CD4-positive, alpha-beta T cell treated with Interleukin-12 subunit alpha and Interleukin-12 subunit beta, for 1 hour (primary cell): ENCODE results near the gene AFF2.

ENCODE experiments used
- DNase-seq: peaks from one replicate; pipeline ENCODE4 v3.0.0-alpha.2; 2020

The AFF2 gene

DNA sequence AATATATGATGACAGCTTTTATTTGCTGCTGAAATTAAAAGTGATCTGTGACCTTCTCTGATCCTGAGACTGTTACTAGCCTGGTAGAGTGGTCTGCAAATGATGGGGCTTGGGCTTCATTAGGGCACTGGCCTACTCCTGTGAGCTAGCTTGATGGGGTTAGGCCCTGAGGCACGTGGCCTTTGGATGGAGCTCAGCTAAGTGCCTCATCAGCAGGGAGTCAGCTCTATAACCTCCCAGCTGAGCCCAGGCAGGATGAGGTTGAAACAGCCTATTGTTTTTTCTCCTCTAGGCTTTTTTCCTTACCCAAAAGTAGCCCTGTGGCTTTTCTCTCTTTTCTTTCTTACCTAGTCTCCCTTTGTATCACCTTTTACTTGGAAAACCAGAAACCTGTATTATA lies 92.2 kb downstream of the AFF2 start:
- no peak for DNase-seq

DNA sequence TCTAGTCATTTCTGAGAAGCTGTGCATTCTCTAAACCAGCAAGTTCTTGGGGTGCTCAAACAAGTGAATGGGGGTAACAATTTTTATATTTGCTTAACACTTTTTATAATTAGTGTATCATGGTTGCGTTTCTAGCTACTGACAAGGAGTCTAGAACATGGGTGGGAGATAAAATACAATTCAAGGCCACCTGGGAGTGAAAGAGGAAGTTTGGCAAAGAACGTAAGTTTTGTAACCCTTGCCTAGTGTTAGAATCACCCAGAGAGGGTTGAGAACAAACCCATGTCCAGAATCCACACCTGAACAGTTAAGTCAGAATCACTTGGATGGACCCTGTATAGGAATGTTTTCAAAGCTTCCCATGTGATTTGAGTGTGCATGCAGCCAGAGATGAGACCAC lies 92.7 kb downstream of the AFF2 start:
- no peak for DNase-seq

- no peak for DNase-seq
These were observed 93.6 kb downstream of the AFF2 start for GRCh38 chrX:148593987-148594386.

DNA sequence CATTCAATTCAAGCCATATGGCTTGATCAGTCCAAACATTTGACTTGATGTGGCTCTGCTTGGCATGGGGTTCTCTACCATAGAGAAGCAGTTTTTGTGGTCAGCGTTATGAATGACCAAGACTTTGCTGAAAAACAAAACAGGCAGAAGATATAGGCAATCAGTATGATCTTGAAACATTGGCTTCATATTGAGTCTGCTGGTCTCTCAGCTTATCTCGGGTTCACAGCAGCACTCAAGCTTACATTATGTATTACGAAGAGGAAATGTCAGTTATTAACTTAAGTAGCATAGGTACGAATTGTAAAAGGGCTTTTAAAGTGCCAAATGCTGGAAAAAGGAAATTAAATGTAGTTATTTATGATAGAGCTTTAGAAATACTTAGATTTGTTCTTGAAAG lies 99.0 kb downstream of the AFF2 start:
- DNase-seq, result no peak

- DNase-seq, result no peak
These were observed 99.7 kb downstream of the AFF2 start for GRCh38 chrX:148600131-148600530.

DNA sequence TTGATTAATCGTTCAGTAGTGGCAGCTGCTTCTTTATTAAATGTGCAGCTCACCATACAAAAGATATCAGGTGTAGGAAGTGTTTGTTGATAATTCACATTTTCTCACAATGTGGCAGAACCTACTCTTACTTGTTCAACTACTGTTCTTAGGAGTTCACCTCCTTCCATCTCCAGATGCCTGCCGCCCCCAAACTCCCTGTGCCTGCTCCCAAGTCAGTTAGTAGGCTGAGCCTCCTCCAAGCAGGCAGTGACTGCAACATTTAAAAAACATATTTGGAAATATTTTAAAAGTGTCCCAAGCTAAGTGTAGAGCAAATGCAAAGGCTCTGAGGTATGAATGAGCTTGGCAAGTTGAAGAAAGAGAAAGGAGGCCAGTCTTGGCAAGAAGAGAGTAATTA lies 100.2 kb downstream of the AFF2 start:
- DNase-seq, result no peak

DNA sequence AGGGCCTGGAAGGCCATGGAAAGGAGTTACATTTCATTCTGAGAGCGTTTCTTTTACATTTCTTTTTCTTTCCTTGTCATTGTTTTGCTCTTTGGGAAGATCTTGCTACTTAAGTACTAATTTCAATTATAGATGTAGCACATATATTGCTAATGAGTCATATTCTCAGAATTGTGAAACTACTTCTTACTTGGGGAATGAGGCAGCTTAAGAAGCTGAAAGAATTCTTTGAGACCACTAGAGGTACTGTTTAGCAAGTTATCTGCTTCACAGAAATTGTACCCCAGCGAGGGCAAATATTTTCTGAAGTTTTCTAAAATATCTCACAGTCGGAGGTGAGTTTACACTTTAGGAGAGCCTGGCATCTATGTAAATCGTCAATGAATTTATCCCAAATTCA lies 100.6 kb downstream of the AFF2 start:
- no peak for DNase-seq

- DNase-seq, result no peak
These were observed 109.3 kb downstream of the AFF2 start for GRCh38 chrX:148609515-148610327.

DNA sequence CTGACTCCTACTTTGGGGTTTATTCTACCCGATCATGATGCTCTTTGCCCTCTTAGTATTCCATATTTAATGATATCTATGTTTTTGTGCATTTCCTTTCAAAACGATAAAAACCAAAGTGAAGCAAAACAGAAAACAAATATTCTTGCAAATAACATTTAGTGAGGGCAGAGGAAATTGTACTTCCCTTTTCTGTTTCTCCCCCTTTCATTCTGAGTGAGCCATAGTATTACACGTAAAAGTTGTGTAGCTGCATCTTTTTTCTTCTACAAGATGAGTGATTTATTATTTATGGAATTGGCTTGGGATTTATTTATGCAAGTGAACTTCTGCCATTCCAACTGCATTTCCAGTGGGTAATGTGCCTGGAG lies 109.9 kb downstream of the AFF2 start:
- DNase-seq, result no peak

- no peak for DNase-seq
These were observed 111.6 kb downstream of the AFF2 start for GRCh38 chrX:148611993-148612392.

GRCh38 chrX:148612431-148612830 lies 112.0 kb downstream of the AFF2 start:
- no peak for DNase-seq

DNA sequence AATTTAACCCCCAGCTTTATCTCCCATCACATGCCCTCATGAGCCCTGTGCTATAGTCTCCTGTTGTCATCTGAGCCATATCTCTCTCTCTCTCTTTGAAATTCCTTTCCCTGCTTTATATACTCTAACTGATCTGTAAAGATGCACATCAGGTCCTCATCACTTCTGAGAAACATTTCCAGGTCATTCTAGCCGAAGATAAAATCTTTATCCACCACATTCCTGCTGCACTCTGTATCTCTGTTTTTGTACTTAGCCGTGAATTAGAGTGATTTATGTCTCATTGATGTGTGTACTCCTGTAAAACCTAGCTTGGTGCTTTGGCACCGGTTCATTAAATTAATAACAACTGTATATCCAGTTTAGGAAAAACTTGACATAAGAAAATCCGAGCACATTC lies 113.2 kb downstream of the AFF2 start:
- no peak for DNase-seq

GRCh38 chrX:148615491-148615890 lies 115.1 kb downstream of the AFF2 start:
- no peak for DNase-seq

- DNase-seq, result no peak
These were observed 118.3 kb downstream of the AFF2 start for GRCh38 chrX:148618470-148619445.

- no peak for DNase-seq
These were observed 119.6 kb downstream of the AFF2 start for GRCh38 chrX:148620023-148620422.

DNA sequence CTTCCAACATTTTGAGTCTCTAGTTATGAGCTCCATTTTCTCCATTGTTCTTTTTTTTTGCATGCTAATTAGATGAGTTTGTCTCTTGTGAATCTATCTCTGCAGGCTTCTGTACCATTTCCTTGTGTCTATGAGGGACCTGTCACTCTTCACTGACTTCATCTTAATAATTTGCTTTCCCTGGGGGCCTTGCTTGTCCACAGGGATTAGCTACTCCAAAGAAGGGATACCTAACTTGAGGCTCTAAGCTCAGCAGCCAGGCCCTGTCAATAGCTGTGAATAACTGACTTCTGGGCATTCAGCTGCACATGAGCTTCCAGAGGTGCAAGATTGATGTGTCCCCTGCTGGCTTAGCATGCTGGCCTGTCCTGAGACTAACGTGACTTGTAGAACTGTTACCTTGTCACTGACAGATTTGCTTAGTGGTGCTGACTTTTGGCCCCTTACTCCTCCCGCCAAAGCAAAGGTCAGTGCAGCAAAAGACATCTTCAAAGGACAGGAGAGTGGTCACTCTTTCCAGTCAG lies 124.6 kb downstream of the AFF2 start:
- DNase-seq, result no peak

GRCh38 chrX:148628621-148629020 lies 128.2 kb downstream of the AFF2 start:
- no peak for DNase-seq

- no peak for DNase-seq
These were observed 129.0 kb downstream of the AFF2 start for GRCh38 chrX:148629434-148629833.

DNA sequence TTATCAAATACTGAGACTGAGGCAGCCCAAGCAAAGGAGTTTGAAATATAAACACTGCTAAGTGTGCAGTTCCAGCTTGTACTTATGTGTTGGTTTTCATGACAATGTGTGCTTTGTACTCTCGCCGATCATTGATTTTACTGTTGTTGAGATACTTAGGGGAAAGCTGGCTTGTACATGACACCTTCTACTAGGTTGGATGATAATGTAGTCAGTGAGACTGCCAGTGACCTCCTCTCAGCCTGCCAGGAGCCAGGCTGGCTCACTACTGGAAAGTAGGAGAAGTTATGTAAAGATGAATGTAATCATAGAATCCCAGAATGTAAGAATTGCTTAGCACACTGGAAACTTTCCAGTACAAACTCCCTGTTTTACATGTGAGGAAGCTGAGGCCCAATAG lies 132.0 kb downstream of the AFF2 start:
- no peak for DNase-seq

- no peak for DNase-seq
These were observed 132.9 kb downstream of the AFF2 start for GRCh38 chrX:148633218-148633908.

DNA sequence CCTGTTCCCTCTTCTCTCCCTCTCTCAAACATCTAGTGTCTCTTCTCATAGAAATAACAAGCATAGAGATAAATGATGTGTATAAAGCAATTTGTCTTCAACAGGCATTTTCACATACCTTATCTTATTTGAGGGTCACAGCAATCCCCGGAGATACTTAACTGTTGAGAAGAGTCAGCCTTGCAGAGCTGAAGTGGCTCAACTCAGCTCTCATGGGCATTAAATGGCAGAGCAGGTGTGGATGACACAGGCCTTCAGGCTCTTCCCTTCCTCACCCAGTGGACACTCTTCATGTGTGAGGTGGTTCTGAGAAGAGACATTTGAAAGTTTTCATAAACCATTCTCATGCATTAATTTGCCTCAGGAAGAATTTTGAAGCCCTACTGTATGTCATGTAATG lies 134.2 kb downstream of the AFF2 start:
- no peak for DNase-seq

- no peak for DNase-seq
These were observed 143.0 kb downstream of the AFF2 start for GRCh38 chrX:148643460-148643859.

- no peak for DNase-seq
These were observed 147.2 kb downstream of the AFF2 start for GRCh38 chrX:148647651-148648050.
